Muscle of leg (tissue), 11 donors: Measurements from ENCODE around the gene PCTP. TPM values are rescaled to one million over a fixed set of nuclear protein-coding genes. Genes with fewer than 3 reads are reported as not detected.
A peak's percentile ranks its signal among the peaks of the same experiment; 100 is the strongest.

Experiments used
- DNase-seq: peaks from one replicate; pipeline ENCODE4 v3.0.0; 2013
- H3K27ac ChIP-seq: one replicate; pipeline ENCODE4 v1.5.1; 2013; ENCODE audit warnings: mild to moderate bottlenecking, low read length, control low read depth
- H3K27me3 ChIP-seq: one replicate; pipeline ENCODE4 v1.6.1; 2013; ENCODE audit warnings: low read length; ENCODE audit not compliant: control insufficient read depth, insufficient read depth
- H3K36me3 ChIP-seq: one replicate; pipeline ENCODE4 v1.6.1; 2013; ENCODE audit warnings: low read length; ENCODE audit not compliant: control insufficient read depth, insufficient read depth
- H3K4me1 ChIP-seq: one replicate; pipeline ENCODE4 v1.6.1; 2013; ENCODE audit warnings: low read length; ENCODE audit not compliant: control insufficient read depth, insufficient read depth
- H3K4me3 ChIP-seq: one replicate; pipeline ENCODE4 v1.5.1; 2013; ENCODE audit warnings: low read length, control low read depth
- H3K9me3 ChIP-seq: replicated peaks from 2 replicates; pipeline ENCODE4 v1.6.1; 2013; ENCODE audit warnings: low read depth, low read length; ENCODE audit not compliant: control insufficient read depth
- WGBS: methylation state at CpG from one replicate; pipeline ENCODE4 v1.1.5; 2013; ENCODE audit warnings: missing lambda C conversion rate; ENCODE audit not compliant: insufficient coverage; 5-methylcytosine and 5-hydroxymethylcytosine counted together
- polyA plus RNA-seq, 8 donors: library from polyadenylated mRNA; unstranded; fragments of 120-200 nt; gene quantifications; one replicate each; pipeline versions ENCODE4 v1.2.1 to v1.2.3, GENCODE V29; 2013; ENCODE audit warnings: inconsistent platforms in 1 of 8, low replicate concordance in 1 of 8; ENCODE audit not compliant: insufficient read length in 8 of 8, insufficient read depth in 1 of 8
- total RNA-seq: library from RNA; stranded (reverse); fragments of 120-200 nt; gene quantifications from one replicate; pipeline ENCODE4 v1.2.4, GENCODE V29; 2013

PCTP gene
- total and polyA plus RNA-seq, 9 donors: 10.8 to 13.4 (median 12.3) TPM

GRCh38 chr17:55751720-55752250 lies 934 bp downstream of the PCTP start:
- Histone ChIP-seq H3K36me3 (peaks cover 8% of the 10 kb centered on the region), H3K9me3 (no peaks in the 10 kb centered on the region), H3K4me1 (peaks cover 6% of the 10 kb centered on the region), H3K27ac (peak overlapping the region; percentile 90), H3K27me3 (no peaks in the 10 kb centered on the region), H3K4me3 (peak overlapping the region; percentile 86)
- WGBS: 87% methylated on average over 3 of the region's 4 CpGs
- no peak for DNase-seq

- Histone ChIP-seq H3K27me3 (no peaks in the 10 kb centered on the region), H3K36me3 (peaks cover 8% of the 10 kb centered on the region), H3K27ac (no peak overlapping the region), H3K4me1 (peaks cover 6% of the 10 kb centered on the region), H3K9me3 (no peaks in the 10 kb centered on the region), H3K4me3 (no peak overlapping the region)
- DNase-seq: no peak
- no CpG with 5 or more reads among the region's 2 CpGs for WGBS
These were observed 5.8 kb downstream of the PCTP start for GRCh38 chr17:55756689-55757088.

GRCh38 chr17:55757659-55758058 lies 6.8 kb downstream of the PCTP start:
- DNase-seq: no peak
- 100% methylated on average over 1 of the region's 1 CpG for WGBS
- H3K9me3 ChIP-seq: no peaks in the 10 kb centered on the region
- no peak overlapping the region for H3K4me3 ChIP-seq
- H3K27ac ChIP-seq: no peak overlapping the region
- no peaks in the 10 kb centered on the region for H3K27me3 ChIP-seq
- H3K36me3 ChIP-seq: peaks cover 8% of the 10 kb centered on the region
- H3K4me1 ChIP-seq: peaks cover 3% of the 10 kb centered on the region

GRCh38 chr17:55758171-55758570 lies 7.3 kb downstream of the PCTP start:
- Histone ChIP-seq H3K4me3 (no peak overlapping the region), H3K36me3 (peaks cover 8% of the 10 kb centered on the region), H3K9me3 (no peaks in the 10 kb centered on the region), H3K27ac (no peak overlapping the region), H3K4me1 (peaks cover 3% of the 10 kb centered on the region), H3K27me3 (no peaks in the 10 kb centered on the region)
- no peak for DNase-seq

GRCh38 chr17:55760643-55761355 lies 9.9 kb downstream of the PCTP start:
- DNase-seq: no peak
- no peaks in the 10 kb centered on the region for H3K27me3 ChIP-seq
- H3K27ac ChIP-seq: no peak overlapping the region
- no CpG with 5 or more reads among the region's 3 CpGs for WGBS
- H3K9me3 ChIP-seq: no peaks in the 10 kb centered on the region
- H3K4me1 ChIP-seq: peaks cover 3% of the 10 kb centered on the region
- peaks cover under 1% of the 10 kb centered on the region for H3K36me3 ChIP-seq
- no peak overlapping the region for H3K4me3 ChIP-seq

- Histone ChIP-seq H3K27ac (no peak overlapping the region), H3K4me3 (no peak overlapping the region), H3K4me1 (peaks cover 3% of the 10 kb centered on the region), H3K9me3 (no peaks in the 10 kb centered on the region), H3K36me3 (no peaks in the 10 kb centered on the region), H3K27me3 (no peaks in the 10 kb centered on the region)
- DNase-seq: no peak
- WGBS: 96% methylated on average over 4 of the region's 6 CpGs
These were observed 11.4 kb downstream of the PCTP start for GRCh38 chr17:55762086-55762858.

GRCh38 chr17:55763856-55764255 lies 13.0 kb downstream of the PCTP start:
- H3K27ac ChIP-seq: no peak overlapping the region
- DNase-seq: no peak
- WGBS: 100% methylated on average over 1 of the region's 6 CpGs

GRCh38 chr17:55764610-55765009 lies 13.8 kb downstream of the PCTP start:
- H3K4me1 ChIP-seq: peaks cover 3% of the 10 kb centered on the region
- 80% methylated on average over 2 of the region's 4 CpGs for WGBS
- no peaks in the 10 kb centered on the region for H3K9me3 ChIP-seq
- peaks cover 7% of the 10 kb centered on the region for H3K36me3 ChIP-seq
- H3K27me3 ChIP-seq: no peaks in the 10 kb centered on the region
- no peak for DNase-seq
- H3K4me3 ChIP-seq: no peak overlapping the region
- no peak overlapping the region for H3K27ac ChIP-seq

More at GRCh38 chr17:55763856-55764255, 13.0 kb downstream of the PCTP start:
- Histone ChIP-seq H3K36me3 (peaks cover 6% of the 10 kb centered on the region), H3K27me3 (no peaks in the 10 kb centered on the region), H3K9me3 (no peaks in the 10 kb centered on the region), H3K4me3 (no peak overlapping the region), H3K4me1 (peaks cover 3% of the 10 kb centered on the region)

GRCh38 chr17:55765472-55765871 lies 14.6 kb downstream of the PCTP start:
- peaks cover 12% of the 10 kb centered on the region for H3K36me3 ChIP-seq
- 100% methylated on average over 3 of the region's 3 CpGs for WGBS
- H3K9me3 ChIP-seq: no peaks in the 10 kb centered on the region
- no peak overlapping the region for H3K27ac ChIP-seq
- no peak for DNase-seq
- H3K27me3 ChIP-seq: no peaks in the 10 kb centered on the region
- H3K4me1 ChIP-seq: peaks cover 6% of the 10 kb centered on the region
- H3K4me3 ChIP-seq: no peak overlapping the region

- Histone ChIP-seq H3K4me1 (peaks cover 6% of the 10 kb centered on the region), H3K4me3 (no peak overlapping the region), H3K27ac (peak overlapping the region; percentile 31), H3K9me3 (no peaks in the 10 kb centered on the region), H3K36me3 (peaks cover 40% of the 10 kb centered on the region), H3K27me3 (no peaks in the 10 kb centered on the region)
- peak; percentile 71 for DNase-seq
These were observed 18.2 kb downstream of the PCTP start for GRCh38 chr17:55768936-55769624.
